ENCODE measurements around the gene SUV39H1.

DNA sequence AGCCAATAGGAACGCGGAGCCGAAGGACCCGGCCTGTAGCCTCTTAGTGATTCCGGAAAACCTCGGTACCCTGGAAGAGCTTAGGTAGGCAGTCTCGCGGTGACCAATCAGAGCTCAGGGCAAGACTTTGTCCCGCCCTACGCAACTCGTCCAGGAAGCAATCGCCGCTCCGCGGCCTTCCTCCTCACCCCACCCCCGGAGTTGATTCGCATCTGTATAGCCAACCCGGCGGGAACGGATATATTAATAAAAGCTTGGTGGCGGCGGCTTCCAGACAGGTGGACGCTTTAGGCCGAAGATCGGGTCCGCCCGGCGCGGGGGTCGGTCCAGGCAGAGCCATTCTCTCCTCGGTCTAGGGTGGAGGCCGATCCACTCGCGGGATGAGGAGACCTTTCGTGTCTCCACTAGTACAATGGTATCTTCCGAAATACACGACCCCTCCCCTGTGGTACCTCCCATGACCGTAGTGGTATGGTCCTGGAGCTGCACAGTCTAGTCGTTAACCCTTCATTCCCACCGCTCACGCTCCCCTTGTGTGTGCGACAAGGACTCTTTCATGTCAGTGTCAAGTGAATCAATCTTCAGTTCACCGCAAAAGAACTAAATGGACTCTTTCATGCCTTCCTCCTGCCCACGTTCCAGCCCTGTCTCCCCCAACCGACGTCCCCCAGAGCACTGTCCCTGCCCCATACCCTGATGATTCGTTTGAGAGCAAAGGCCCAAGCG, 40.8 kb downstream of the SUV39H1 start:
- no peak for TF ChIP-seq ZNF33A (CRISPR knock-in tag; IDR thresholded peaks at IDR 0.05; ENCODE audit: borderline replicate concordance)
- no peak for TF ChIP-seq NR2F1 (CRISPR knock-in tag; IDR thresholded peaks at IDR 0.05)
- TF ChIP-seq CTCF (CRISPR knock-in tag; IDR thresholded peaks at IDR 0.05) = no peak
